Astrocyte of the cerebellum (primary cell): ENCODE results near the gene ARMH2.
"Not testable (repeated sequence)": the region's sequence is repeated elsewhere in the genome, so short reads cannot be mapped to it uniquely, and the experiment has no call there.

Source experiments
- DNase-seq: peaks from one replicate; pipeline ENCODE4 v3.0.0-alpha.2; 2011; ENCODE audit warnings: low read depth
- H3K4me3 ChIP-seq: 2 replicates; pipeline ENCODE4 v1.5.1; 2011; ENCODE audit warnings: mild to moderate bottlenecking, low read depth, low read length, moderate library complexity
- CTCF ChIP-seq: IDR thresholded peaks from 2 replicates; pipeline ENCODE4 v1.5.1; 2012; ENCODE audit warnings: low read length, low read depth, moderate library complexity, mild to moderate bottlenecking; ENCODE audit errors: missing control alignments
- in situ Hi-C: cut with HindIII; loops from 2 replicates; pipeline ENCODE4 v1.10.0; 2017; ENCODE audit warnings: low sequenced_read_pairs

ARMH2 gene

GRCh38 chr6:24761193-24761835 lies 37.4 kb downstream of the ARMH2 start:
- in situ Hi-C loops: no loop called here
- no peak for DNase-seq

GRCh38 chr6:24760210-24760609 lies 38.5 kb downstream of the ARMH2 start:
- DNase-seq: no peak
- no peak for TF ChIP-seq CTCF

More at GRCh38 chr6:24761193-24761835, 37.4 kb downstream of the ARMH2 start:
- no peak for TF ChIP-seq CTCF
- H3K4me3 ChIP-seq: no peak overlapping the region

GRCh38 chr6:24759718-24760117 lies 39.0 kb downstream of the ARMH2 start:
- in situ Hi-C loops: no loop called here
- DNase-seq: no peak
- no peak overlapping the region for H3K4me3 ChIP-seq
- no peak for TF ChIP-seq CTCF

More at GRCh38 chr6:24760210-24760609, 38.5 kb downstream of the ARMH2 start:
- no peak overlapping the region for H3K4me3 ChIP-seq
- in situ Hi-C loops: no loop called here

- no peak for DNase-seq
- in situ Hi-C loops: no loop called here
- no peak overlapping the region for H3K4me3 ChIP-seq
- TF ChIP-seq CTCF: no peak
These were observed 41.1 kb downstream of the ARMH2 start for GRCh38 chr6:24757611-24758010.

GRCh38 chr6:24755279-24755678 lies 43.4 kb downstream of the ARMH2 start:
- no peak for TF ChIP-seq CTCF
- no peak overlapping the region for H3K4me3 ChIP-seq
- DNase-seq: no peak
- in situ Hi-C loops: no loop called here

GRCh38 chr6:24754378-24754777 lies 44.3 kb downstream of the ARMH2 start:
- H3K4me3 ChIP-seq, DNase-seq, in situ Hi-C loops: not testable (repeated sequence)

- in situ Hi-C loops: no loop called here
- no peak overlapping the region for H3K4me3 ChIP-seq
- DNase-seq: no peak
- TF ChIP-seq CTCF: no peak
These were observed 45.2 kb downstream of the ARMH2 start for GRCh38 chr6:24753545-24753944.
